H1 (cell line): Measurements from ENCODE around the gene VSIG10. TPM values are rescaled to one million over a fixed set of nuclear protein-coding genes. Genes with fewer than 3 reads are reported as not detected.

Source experiments
- CTCF ChIA-PET: fragments of 300-600 bp; sonication (Branson Sonifier 250); formaldehyde crosslinking; loops from one replicate; lab custom pipeline; 2021; ENCODE audit not compliant: partially characterized antibody; lab: Charles Lee
- POLR2A ChIA-PET: fragments of 300-600 bp; sonication (Branson Sonifier 250); formaldehyde crosslinking; loops from one replicate; lab custom pipeline; 2021; ENCODE audit warnings: inconsistent platforms; ENCODE audit not compliant: partially characterized antibody; lab: Charles Lee
- DNase-seq, 2 experiments: peaks; one replicate each; pipeline versions ENCODE4 v3.0.0 to v3.0.0-alpha.2; 2010 to 2022; ENCODE audit warnings: low spot score in 2 of 2, low read depth in 1 of 2, mixed read lengths in 1 of 2
- FAIRE-seq: peaks from 2 replicates; lab custom pipeline; 2011; peaks lifted over from hg19 to GRCh38; lab: Jason Lieb, UNC
- H2AFZ ChIP-seq: 2 replicates; pipeline ENCODE4 v1.8.1; 2012; ENCODE audit warnings: low read length, inconsistent platforms
- H2AK5ac ChIP-seq: 2 replicates; pipeline ENCODE4 v1.6.1; 2013; ENCODE audit warnings: low read depth, low read length
- H2BK120ac ChIP-seq: replicated peaks from 2 replicates; pipeline ENCODE3; 2013; ENCODE audit warnings: low read depth, low read length, inconsistent platforms
- H2BK12ac ChIP-seq: 2 replicates; pipeline ENCODE4 v1.6.1; 2013; ENCODE audit warnings: low read depth, low read length
- H2BK15ac ChIP-seq: 2 replicates; pipeline ENCODE4 v1.6.1; 2013; ENCODE audit warnings: low read length
- H2BK20ac ChIP-seq: 2 replicates; pipeline ENCODE4 v1.6.1; 2013; ENCODE audit warnings: low read length
- H2BK5ac ChIP-seq: 2 replicates; pipeline ENCODE4 v1.6.1; 2013; ENCODE audit warnings: low read depth, low read length
- H3K14ac ChIP-seq: 2 replicates; pipeline ENCODE4 v1.6.1; 2013; ENCODE audit warnings: inconsistent platforms; ENCODE audit not compliant: insufficient read length
- H3K18ac ChIP-seq: 2 replicates; pipeline ENCODE4 v1.6.1; 2013; ENCODE audit warnings: low read length; ENCODE audit errors: extremely low read depth
- H3K23ac ChIP-seq: 2 replicates; pipeline ENCODE4 v1.6.1; 2013; ENCODE audit warnings: inconsistent platforms; ENCODE audit not compliant: insufficient read length
- H3K23me2 ChIP-seq: 2 replicates; pipeline ENCODE4 v1.6.1; 2013; ENCODE audit warnings: low read depth, low read length
- H3K27ac ChIP-seq: 2 replicates; pipeline ENCODE4 v1.6.1; 2011; ENCODE audit warnings: low read depth, low read length, inconsistent platforms
- H3K27me3 ChIP-seq, 4 experiments: replicated peaks in 1 of 4; 1 replicate in 1 of 4; 2 replicates in 3 of 4; pipeline versions ENCODE4 v1.6.1 to v1.8.1; 2011 to 2013; ENCODE audit warnings: low read length in 3 of 4, mild to moderate bottlenecking in 3 of 4, inconsistent platforms in 2 of 4, mixed read lengths in 2 of 4, moderate library complexity in 1 of 4; ENCODE audit not compliant: control insufficient read depth in 3 of 4, insufficient read depth in 3 of 4; ENCODE audit errors: extremely low read depth in 1 of 4
- H3K36me3 ChIP-seq, 4 experiments: 2 replicates each; pipeline versions ENCODE4 v1.6.1 to v1.8.1; 2011 to 2013; ENCODE audit warnings: mild to moderate bottlenecking in 4 of 4, low read length in 3 of 4, moderate library complexity in 2 of 4, control low read depth in 1 of 4, inconsistent platforms in 1 of 4; ENCODE audit not compliant: insufficient read depth in 4 of 4, control insufficient read depth in 2 of 4
- H3K4ac ChIP-seq: replicated peaks from 2 replicates; pipeline ENCODE3; 2013; ENCODE audit warnings: low read length, low read depth, mixed read lengths, inconsistent platforms; ENCODE audit not compliant: insufficient read length
- H3K4me1 ChIP-seq, 4 experiments: replicated peaks in 1 of 4; 1 replicate in 1 of 4; 2 replicates in 3 of 4; pipeline versions ENCODE4 v1.6.1 to v1.8.1; 2011 to 2013; ENCODE audit warnings: low read length in 3 of 4, inconsistent platforms in 2 of 4, mixed read lengths in 1 of 4; ENCODE audit not compliant: insufficient read depth in 4 of 4, control insufficient read depth in 3 of 4
- H3K4me2 ChIP-seq, 2 experiments: 2 replicates each; pipeline versions ENCODE4 v1.6.1 to v1.8.1; 2011 to 2013; ENCODE audit warnings: low read depth in 2 of 2, low read length in 2 of 2, control low read depth in 1 of 2, inconsistent platforms in 1 of 2, mild to moderate bottlenecking in 1 of 2; ENCODE audit not compliant: insufficient read depth in 1 of 2
- H3K4me3 ChIP-seq, 4 experiments: fragments of 200-600, 300-600 bp in 1 of 4; sonication (generic), shearing (Covaris generic), sonication (Bioruptor Twin) in 1 of 4; 2 replicates each; pipeline versions ENCODE4 v1.5.1 to v1.8.1; 2011 to 2016; ENCODE audit warnings: low read length in 4 of 4, low read depth in 3 of 4, control low read depth in 2 of 4, inconsistent platforms in 2 of 4, mild to moderate bottlenecking in 2 of 4, mixed read lengths in 1 of 4, moderate library complexity in 1 of 4; ENCODE audit not compliant: insufficient read depth in 2 of 4; ENCODE audit errors: extremely low read depth in 1 of 4
- H3K56ac ChIP-seq: replicated peaks from 2 replicates; pipeline ENCODE3; 2013; ENCODE audit warnings: low read depth, mild to moderate bottlenecking, mixed read lengths, low read length, inconsistent platforms; ENCODE audit not compliant: insufficient read length
- H3K79me1 ChIP-seq: 2 replicates; pipeline ENCODE4 v1.6.1; 2013; ENCODE audit warnings: low read depth, low read length, control low read depth
- H3K79me2 ChIP-seq, 2 experiments: 2 replicates each; pipeline versions ENCODE4 v1.6.1 to v1.8.1; 2012 to 2013; ENCODE audit warnings: low read length in 2 of 2, mild to moderate bottlenecking in 2 of 2, inconsistent platforms in 1 of 2; ENCODE audit not compliant: insufficient read depth in 2 of 2, control insufficient read depth in 1 of 2
- H3K9ac ChIP-seq, 4 experiments: replicated peaks in 1 of 4; 1 replicate in 1 of 4; 2 replicates in 3 of 4; pipeline versions ENCODE4 v1.6.1 to v1.8.1; 2011 to 2013; ENCODE audit warnings: low read depth in 3 of 4, low read length in 3 of 4, control low read depth in 2 of 4, mild to moderate bottlenecking in 2 of 4, moderate library complexity in 2 of 4, inconsistent platforms in 1 of 4; ENCODE audit errors: extremely low read depth in 1 of 4
- H3K9me3 ChIP-seq, 2 experiments: 2 replicates each; pipeline versions ENCODE4 v1.6.1 to v1.8.1; 2012 to 2013; ENCODE audit warnings: mild to moderate bottlenecking in 2 of 2, moderate library complexity in 2 of 2, control low read depth in 1 of 2, inconsistent platforms in 1 of 2, low read depth in 1 of 2, low read length in 1 of 2, mixed read lengths in 1 of 2; ENCODE audit not compliant: insufficient read depth in 2 of 2
- H4K20me1 ChIP-seq, 2 experiments: replicated peaks in 1 of 2; 2 replicates each; pipeline versions ENCODE3 to v1.8.1; 2011 to 2013; ENCODE audit warnings: inconsistent platforms in 2 of 2, low read length in 2 of 2, mild to moderate bottlenecking in 1 of 2; ENCODE audit not compliant: insufficient read depth in 2 of 2, control insufficient read depth in 1 of 2
- H4K5ac ChIP-seq: 2 replicates; pipeline ENCODE4 v1.6.1; 2013; ENCODE audit warnings: low read length, low read depth, mixed read lengths, inconsistent platforms; ENCODE audit not compliant: insufficient read length
- H4K8ac ChIP-seq: 2 replicates; pipeline ENCODE4 v1.8.0; 2013; ENCODE audit warnings: mild to moderate bottlenecking, moderate library complexity, low read length, inconsistent platforms; ENCODE audit not compliant: insufficient read depth; ENCODE audit errors: extremely low read depth
- H4K91ac ChIP-seq: replicated peaks from 2 replicates; pipeline ENCODE3; 2013; ENCODE audit warnings: low read length, mixed read lengths, inconsistent platforms; ENCODE audit not compliant: insufficient read length
- RNF2 ChIP-seq: fragments of 200-900, 300-1000 bp; sonication (generic); IDR thresholded peaks from 2 replicates; pipeline ENCODE4 v1.7.1; 2016; ENCODE audit warnings: borderline replicate concordance, low read depth, mild to moderate bottlenecking, antibody characterized with exemption, low read length; ENCODE audit not compliant: poor library complexity, severe bottlenecking; ENCODE audit errors: missing control alignments
- SP1 ChIP-seq: IDR thresholded peaks from 2 replicates; pipeline ENCODE4 v1.6.1; 2011; ENCODE audit warnings: low read depth, low read length
- TAF7 ChIP-seq: optimal IDR thresholded peaks from 2 replicates; pipeline ENCODE3; 2011; ENCODE audit warnings: low read depth, mild to moderate bottlenecking, inconsistent platforms, low read length, moderate library complexity, borderline replicate concordance
- TCF12 ChIP-seq: IDR thresholded peaks from 2 replicates; pipeline ENCODE4 v1.6.1; 2011; ENCODE audit warnings: low read depth, mild to moderate bottlenecking, low read length
- WGBS, 2 experiments: shearing (Covaris generic) in 1 of 2; methylation state at CpG; one replicate each; pipeline versions ENCODE4 v1.1.6 to v1.1.7; 2013 to 2015; ENCODE audit warnings: low lambda C conversion rate in 2 of 2, mixed read lengths in 2 of 2, inconsistent platforms in 1 of 2, low coverage in 1 of 2, missing lambda C conversion rate in 1 of 2; ENCODE audit not compliant: insufficient replicate concordance in 2 of 2, insufficient coverage in 1 of 2, insufficient read length in 1 of 2; ENCODE audit errors: extremely low coverage in 1 of 2, missing lambda C conversion rate in 1 of 2; 5-methylcytosine and 5-hydroxymethylcytosine counted together
- polyA plus RNA-seq, 7 experiments: library from polyadenylated mRNA; depleted of rRNA in 3 of 7; stranded (reverse) in 5 of 7; unstranded in 2 of 7; fragments of >200 nt in 5 of 7; fragments of 200-250 nt in 2 of 7; gene quantifications; 1 replicate in 5 of 7; 2 replicates in 1 of 7; 4 replicates in 1 of 7; pipeline versions ENCODE4 v1.2.1 to v1.2.3, GENCODE V29; 2011 to 2013; ENCODE audit warnings: missing spikeins in 2 of 7, mixed read lengths in 2 of 7
- total RNA-seq: library from RNA; stranded (reverse); fragmentation: NEBNext Ultra II Directional; extraction: Animal tissue kit (Norgen Biotek cat#: 25700); gene quantifications from 2 replicates; pipeline ENCODE4 v1.2.1, GENCODE V29; 2021

The VSIG10 gene
- total and polyA plus RNA-seq, 2 of the 8 experiments (the other 6 are each of a cell fraction or from before 2014, with no cell fraction given), result 34.4 to 93.6 TPM

- Histone ChIP-seq H3K14ac (no peak overlapping the region), H2AFZ (no peak overlapping the region)
These were observed 67.0 kb downstream of the VSIG10 start for GRCh38 chr12:118036672-118037411.

More at GRCh38 chr12:118036672-118037411, 67.0 kb downstream of the VSIG10 start:
- H2BK20ac ChIP-seq, result no peak overlapping the region
- no peak overlapping the region for H3K56ac ChIP-seq
- peaks cover 37 to 84% (median 56%) of the 10 kb centered on the region in 4 experiments for H3K36me3 ChIP-seq
- H2BK12ac ChIP-seq, result no peak overlapping the region
- no peaks in the 10 kb centered on the region for H3K27me3 ChIP-seq
- ChIA-PET CTCF (interaction anchor here (0.7 to 3.3 kb wide), 7 partner anchors 16 to 163 kb away, joined by 3 to 39 read pairs (median 4); no protein-coding TSS in a partner anchor), POLR2A (interaction anchor here (1.2 to 12.8 kb wide), 7 partner anchors 8 to 158 kb away, joined by 3 to 113 read pairs (median 8); partner anchors contain the start of gene RFC5)
- no peak overlapping the region for H3K18ac ChIP-seq
- H3K79me2 ChIP-seq, result no peaks in the 10 kb centered on the region
- no peak overlapping the region for H4K5ac ChIP-seq
- no peak overlapping the region for H4K8ac ChIP-seq
- H2BK5ac ChIP-seq, result no peak overlapping the region
- FAIRE-seq (no peak), DNase-seq (no peak)
- no peak overlapping the region for H3K4me2 ChIP-seq
- no peaks in the 10 kb centered on the region; a peak in 1 of 7 replicates for H3K4me1 ChIP-seq
- no peak overlapping the region for H2AK5ac ChIP-seq
- no peak overlapping the region for H2BK15ac ChIP-seq
- H4K20me1 ChIP-seq, result peaks cover 0 to 5% of the 10 kb centered on the region in 2 experiments
- no peaks in the 10 kb centered on the region; the same call in 1 of the 2 replicates for H3K79me1 ChIP-seq
- TF ChIP-seq TAF7, result no peak
- TF ChIP-seq RNF2, result no peak
- TF ChIP-seq TCF12, result no peak
- no peak for TF ChIP-seq SP1
- no peaks in the 10 kb centered on the region for H3K23me2 ChIP-seq
- no peak overlapping the region for H3K27ac ChIP-seq
- H3K4ac ChIP-seq, result no peak overlapping the region
- no peaks in the 10 kb centered on the region for H3K9me3 ChIP-seq
- no peak overlapping the region for H3K23ac ChIP-seq
- H4K91ac ChIP-seq, result no peak overlapping the region
- whole genome bisulfite sequencing, 2 experiments, result 90% methylated on average over 11 of the region's 11 CpGs; no CpG with 5 or more reads in 1 of the 2 experiments
- no peak overlapping the region for H3K9ac ChIP-seq
- H3K4me3 ChIP-seq, result no peak overlapping the region
- no peak overlapping the region for H2BK120ac ChIP-seq
